HG03025 (cell line): ENCODE data around the gene KL.

Experiments used
- ATAC-seq: cut with Tn5 transposase; IDR thresholded peaks from one replicate; pipeline ENCODE4 v1.9.1; 2021; ENCODE audit warnings: mild to moderate bottlenecking, moderate library complexity; ENCODE audit not compliant: unreplicated experiment, low FRiP score

KL gene

GRCh38 chr13:33003458-33004019, 12.7 kb upstream of the KL start:
- ATAC-seq = no peak

DNA sequence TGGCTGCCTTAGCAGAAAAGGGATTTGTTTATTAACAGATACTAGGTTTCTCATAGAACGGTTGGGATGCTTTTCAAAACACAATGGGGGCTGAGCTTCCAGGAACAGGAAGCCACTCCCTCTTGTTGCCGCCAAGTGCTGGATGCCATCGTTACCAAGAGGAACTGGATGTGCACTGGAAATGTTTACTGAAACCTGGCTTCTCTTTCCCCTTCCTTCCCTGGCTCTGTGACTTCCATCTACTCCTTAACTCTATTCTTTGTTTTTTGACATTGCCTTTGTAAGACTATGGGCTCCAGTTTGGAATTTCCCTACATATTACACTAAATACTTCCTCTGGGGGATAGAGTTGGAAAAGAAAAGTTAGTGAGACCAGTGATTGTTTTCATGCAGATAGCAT, 11.7 kb upstream of the KL start:
- ATAC-seq = no peak

DNA sequence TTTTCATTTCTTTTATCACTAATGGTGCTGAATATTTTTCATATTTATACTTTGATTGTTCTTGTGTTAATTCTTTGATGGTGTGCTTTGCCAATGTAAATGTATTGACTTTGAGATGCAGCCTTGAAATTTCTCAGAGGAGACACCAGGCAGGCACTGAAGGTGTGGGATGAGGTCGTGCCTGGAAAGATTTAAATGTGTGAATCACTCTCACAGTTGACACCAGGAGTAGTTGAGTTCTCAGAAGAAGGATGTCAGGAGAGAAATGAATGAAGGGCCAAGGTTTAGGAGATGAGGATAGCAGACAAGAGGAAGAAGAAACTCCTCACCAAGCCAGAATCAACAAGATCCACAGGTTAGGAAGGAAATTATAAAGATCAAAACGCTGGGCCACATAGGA, 10.1 kb upstream of the KL start:
- no peak for ATAC-seq

GRCh38 chr13:33006638-33007037, 9.6 kb upstream of the KL start:
- ATAC-seq = no peak

DNA sequence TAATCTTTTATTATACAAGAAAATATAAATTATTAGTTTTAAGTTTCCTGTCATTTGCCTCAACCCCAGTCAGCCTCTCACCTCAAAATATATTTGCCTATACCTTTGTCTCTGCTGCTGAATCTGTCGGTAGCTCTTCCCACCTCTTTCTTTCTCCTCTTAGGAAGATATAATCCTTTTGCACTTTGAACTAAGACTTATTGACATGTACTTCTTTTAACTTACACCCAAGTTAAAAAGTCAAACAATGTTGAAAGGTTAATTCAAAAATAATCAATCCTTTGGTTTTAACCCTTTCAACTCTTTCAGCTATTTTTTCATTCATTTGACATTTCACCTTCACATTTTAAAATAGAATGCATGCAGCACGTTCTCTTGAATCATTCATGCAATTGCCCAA, 9.0 kb upstream of the KL start:
- no peak for ATAC-seq

DNA sequence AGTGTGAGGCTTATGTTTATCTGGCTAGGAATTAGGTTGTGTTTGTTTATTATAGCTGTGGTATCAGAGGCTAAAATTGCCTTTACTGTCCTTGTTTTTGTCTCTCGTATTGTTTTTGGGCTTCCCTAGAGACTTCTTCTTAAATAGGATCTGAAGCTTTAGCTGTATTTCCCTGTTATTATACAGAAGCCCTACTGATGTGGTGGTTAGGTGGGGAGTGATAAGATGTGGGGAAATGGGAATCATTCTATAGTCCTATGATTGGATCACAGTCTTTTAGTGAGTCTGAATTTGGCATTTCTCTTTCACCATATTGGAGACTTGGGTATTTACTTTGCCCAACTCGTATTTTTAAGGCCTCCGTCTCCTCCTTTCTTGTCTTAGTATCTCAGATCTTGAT, 8.3 kb upstream of the KL start:
- no peak for ATAC-seq

DNA sequence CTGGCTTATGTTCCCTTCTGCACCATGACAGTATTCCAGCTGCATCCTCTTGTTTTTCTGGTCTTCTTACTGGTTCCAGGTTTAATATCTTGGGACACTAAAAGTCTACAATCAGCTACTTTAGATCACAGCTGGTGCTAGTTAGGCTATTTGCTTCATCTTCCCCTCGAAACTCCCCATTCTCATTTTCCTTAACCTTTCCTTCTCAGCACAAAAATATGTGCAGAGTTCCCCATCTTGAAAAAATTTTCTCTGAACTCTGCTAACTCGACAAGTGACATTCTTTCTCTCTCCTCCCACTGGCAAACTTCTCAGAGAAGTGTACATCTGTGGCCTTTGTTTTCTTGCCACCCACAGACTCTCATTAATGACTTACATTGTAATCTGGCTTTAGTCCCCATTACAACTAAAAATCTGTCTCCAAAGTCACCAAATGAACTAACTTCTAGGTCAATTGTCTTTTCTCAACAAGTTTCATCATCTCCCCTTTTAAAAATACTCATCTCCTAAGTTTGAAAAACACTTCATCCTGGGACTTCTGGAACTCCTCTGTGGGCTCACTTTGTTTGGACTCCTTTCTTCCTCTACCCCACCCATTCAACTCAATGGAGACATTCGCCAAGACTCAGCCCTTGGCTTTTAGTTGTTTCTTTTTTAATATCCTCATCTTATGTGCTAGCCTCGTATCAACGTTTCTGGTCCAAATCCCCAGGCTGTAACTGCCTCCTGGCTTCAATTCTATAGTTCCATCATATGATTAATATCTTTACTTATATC, 7.1 kb upstream of the KL start:
- no peak for ATAC-seq

GRCh38 chr13:33011828-33012470, 4.3 kb upstream of the KL start:
- ATAC-seq = no peak

DNA sequence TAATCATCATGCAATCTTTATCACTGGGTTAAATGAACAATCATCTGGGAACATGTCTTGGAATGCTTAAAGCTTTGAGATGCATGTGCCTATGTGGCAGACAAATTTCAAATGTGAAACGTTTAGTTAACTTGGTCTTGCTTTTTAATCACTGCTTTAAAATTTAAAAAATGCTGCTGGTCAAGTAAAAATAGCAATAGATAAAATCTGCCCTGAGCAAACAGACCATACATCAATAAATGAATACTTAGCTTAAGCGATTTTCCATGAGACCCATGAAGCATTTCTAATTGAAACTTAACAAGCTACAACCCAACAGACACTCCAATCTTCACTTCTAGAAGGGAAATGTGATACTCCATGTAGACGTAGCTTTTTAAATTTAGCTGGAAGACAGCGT, 1.9 kb upstream of the KL start:
- no peak for ATAC-seq

DNA sequence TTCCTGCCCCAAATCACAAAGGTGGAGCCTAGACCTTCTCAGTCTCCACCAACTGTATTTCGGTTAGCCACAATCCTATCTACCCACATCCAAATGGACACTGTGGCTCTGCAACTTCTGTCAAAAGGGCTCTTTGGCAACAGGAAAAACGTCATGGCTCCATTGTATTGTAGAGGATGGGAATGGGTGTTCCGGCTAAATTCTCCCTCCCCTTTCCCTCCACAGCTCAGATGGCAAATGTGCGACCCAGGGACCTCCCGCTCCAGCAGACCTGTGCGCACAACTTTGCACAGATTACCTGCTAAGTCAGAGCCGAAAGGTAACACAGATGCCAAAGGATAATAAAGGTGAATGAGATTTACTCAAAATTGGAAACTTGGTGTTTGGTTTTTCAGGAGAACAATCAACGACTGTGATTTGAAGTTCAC, 968 bp upstream of the KL start:
- no peak for ATAC-seq

DNA sequence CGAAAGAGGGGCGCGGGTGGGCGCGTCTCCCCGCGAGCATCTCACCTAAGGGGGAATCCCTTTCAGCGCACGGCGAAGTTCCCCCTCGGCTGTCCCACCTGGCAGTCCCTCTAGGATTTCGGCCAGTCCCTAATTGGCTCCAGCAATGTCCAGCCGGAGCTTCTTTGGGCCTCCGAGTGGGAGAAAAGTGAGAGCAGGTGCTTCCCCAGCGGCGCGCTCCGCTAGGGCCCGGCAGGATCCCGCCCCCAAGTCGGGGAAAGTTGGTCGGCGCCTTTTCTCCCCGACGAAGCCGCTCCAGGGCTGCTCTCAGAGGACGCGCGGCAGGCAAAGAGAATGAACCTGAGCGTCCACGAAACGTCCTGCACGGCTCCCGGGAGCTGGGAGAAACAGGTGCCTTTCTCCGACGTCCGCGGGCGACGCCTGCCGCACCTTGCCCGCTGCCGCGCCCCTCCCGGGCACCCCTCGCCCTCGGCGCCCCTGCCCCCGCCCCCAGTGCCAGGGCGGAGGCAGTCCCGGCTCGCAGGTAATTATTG, 366 bp upstream of the KL start:
- no peak for ATAC-seq

DNA sequence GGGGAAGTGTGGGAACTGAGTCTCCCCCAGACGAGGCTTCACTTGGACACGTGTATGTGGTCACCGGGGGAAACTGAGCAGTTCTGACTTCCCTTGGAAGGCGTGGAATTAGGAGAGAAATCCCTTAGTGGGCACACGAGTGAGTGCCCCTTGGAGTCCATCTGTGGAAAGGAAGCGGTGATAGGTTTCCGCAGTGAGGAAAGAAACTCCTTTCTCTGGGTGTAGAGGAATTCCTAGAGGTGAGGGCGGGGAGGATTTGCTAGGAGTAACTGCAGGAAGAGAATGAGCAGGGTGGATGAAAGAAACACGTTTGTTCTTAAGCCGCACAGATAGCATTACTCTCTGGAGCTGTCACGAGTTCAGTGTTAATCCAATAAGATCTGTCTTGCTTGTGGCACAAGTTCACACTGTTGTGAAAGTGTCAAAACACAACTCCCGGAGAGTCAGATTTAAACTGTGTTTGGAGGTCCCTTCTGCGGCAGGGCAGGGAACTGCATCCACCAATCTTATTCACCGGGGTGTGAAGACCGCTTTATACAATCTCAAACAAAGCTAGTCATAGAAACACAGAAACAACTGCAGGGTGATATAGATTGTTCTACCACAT, 1.2 kb downstream of the KL start:
- ATAC-seq = peak; percentile 74

DNA sequence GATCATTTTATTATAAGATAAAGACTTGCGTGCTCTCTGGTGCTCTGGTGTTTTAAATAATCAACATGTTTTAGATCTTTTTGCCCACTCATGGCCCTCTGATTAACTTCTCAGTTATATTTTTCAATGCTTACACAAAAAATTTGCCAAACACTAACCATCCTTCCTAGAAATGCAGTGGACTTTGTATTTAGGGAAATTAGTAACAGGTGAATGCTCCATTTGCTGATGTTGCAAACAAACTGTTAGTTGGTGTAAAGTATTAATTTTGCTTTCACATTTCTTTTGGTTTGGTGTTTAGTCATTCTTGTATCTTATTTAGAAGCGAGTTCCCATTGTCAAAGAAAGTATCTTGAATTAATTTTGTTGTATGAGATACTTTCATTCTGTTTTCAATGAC, 2.7 kb downstream of the KL start:
- ATAC-seq = no peak

DNA sequence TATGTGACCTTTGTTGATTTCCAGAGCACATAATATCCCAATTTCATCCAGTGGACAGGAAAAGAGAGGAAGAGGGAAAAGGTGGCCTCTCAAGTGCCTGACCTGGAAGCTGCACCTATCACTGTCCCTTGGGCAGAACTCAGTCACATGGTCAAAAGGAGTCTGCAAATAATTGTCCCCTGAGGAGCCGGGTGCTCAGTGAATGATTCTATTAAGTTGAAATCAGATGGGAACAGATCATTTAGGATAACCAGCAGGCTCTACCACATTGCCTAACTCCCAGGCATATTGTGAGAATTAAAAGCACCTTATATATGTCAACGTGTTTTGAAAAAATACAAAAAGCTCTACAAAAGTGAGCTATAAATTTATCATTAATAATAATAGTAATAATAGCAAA, 6.8 kb downstream of the KL start:
- ATAC-seq = no peak

- no peak for ATAC-seq
These were observed 9.1 kb downstream of the KL start for GRCh38 chr13:33025220-33025744.

DNA sequence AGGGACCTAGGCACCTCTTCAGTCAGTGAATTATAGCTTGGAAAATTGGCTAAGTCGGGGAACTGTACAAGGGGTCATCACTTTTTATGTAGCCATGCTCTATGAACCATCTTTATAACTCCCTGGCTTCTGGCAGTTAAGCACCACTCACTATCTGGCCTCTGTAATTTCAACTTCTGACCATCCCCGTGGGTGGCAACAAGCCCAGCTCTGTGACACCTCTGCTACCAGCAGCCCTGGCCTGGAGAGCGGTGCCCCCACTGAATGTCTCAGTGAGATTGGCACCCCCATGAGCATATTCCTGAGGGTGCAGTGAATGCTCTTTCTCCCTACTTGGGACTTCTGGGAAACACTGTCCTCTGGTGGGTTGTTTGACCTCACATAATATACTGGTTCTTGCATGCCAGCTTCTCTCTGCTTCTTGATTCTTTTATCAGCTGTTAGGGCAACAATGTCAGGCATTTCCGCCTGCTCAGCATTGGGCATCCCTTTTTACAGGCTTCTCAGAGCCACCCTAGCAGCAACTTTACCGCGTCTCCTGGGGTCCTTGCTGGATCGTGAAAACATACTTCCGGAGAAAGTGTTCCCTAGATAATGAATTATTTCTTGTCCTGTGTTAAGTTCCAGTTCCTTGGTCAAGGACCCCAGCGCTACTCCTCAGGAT, 10.4 kb downstream of the KL start:
- no peak for ATAC-seq

DNA sequence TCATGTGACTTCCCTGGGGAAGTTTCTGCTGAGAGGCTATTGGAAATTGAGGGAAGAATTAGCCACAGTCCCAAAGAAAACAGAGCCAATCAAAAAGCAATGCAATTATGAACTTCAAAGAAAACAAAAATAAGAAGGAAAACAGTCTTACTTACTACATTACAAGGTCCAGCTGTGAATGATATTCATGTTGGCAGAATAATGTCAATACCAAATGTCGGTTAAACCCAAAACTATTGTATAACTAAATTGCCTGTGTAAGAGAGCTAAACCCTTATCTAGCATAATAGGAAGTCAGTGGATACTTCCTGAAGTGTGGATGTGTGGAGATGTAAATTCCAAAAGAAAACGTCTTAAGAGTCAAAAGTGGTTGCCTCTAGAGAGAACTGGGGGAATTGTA, 12.4 kb downstream of the KL start:
- no peak for ATAC-seq

DNA sequence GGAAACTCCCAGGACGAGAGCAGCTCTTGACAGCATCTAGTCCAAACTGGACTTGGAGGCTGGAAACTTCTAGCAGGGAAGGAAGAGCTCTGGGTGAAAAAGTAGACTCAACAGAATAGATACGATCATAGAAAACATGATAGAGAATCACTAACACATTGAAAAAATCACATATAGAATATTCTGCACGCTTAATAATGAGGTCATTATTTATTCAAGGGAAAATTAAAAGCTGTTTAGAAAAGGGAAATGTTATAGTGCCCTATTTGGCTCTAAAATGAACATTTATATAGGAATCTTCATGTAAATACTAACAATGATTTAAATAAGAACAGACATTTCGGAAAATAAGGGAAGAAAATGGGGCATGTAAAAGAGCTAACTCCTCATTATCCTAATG, 15.1 kb downstream of the KL start:
- no peak for ATAC-seq

GRCh38 chr13:33032037-33032625, 15.9 kb downstream of the KL start:
- ATAC-seq = no peak
